Measurements from ENCODE around the gene B3GLCT.
"Not testable (repeated sequence)": the region's sequence is repeated elsewhere in the genome, so short reads cannot be mapped to it uniquely, and the experiment has no call there.

The B3GLCT gene

DNA sequence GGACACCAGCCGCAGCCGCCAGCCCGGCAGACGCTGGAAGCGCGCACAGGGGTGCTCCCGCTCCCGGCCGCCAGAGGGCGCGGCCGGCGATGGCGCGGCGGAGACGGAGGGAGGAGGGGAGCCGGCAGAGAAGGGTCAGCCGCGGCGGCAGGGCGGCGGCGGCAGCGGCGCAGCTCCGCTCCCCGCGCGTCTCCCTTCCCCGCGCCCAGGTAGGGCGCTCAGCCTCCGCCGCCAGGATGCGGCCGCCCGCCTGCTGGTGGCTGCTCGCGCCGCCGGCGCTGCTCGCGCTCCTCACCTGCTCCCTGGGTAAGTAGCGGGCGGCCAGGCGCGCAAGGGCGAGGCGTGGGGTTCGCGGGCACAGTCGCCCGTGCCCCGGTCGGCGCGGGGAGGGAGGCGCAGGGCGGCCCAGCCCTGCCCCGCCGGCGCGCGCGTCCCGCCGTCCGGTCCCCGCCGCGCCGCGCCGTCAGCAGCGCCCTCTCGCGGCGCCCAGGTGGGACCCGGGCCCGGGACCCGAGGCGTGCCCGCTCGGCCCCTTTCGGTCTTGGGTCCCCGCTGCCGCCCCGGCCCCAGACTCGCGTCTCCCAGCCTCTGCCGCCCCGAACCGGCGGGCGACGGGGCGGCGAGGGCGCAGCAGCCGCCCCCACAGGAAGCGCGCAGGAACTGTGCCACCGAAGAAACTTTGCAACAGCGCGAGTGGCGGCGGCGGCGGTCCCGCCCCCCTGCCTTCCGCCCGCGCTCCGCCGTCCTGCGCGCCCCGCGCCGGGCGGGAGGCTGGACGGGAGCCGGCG lies at the start of gene B3GLCT:
TSS of gene B3GLCT (plus strand) at position 127 of the 788 bp plus-strand sequence. CDS start at position 237, 110 bp downstream.
- peak; percentile 63 to 67 for DNase-seq (ENCODE audit: low read depth in 1 of 2, low spot score in 1 of 2)

GRCh38 chr13:31150315-31150985 lies 49.3 kb upstream of the B3GLCT start:
- DNase-seq (ENCODE audit: low read depth in 1 of 2, low spot score in 1 of 2): no peak

DNA sequence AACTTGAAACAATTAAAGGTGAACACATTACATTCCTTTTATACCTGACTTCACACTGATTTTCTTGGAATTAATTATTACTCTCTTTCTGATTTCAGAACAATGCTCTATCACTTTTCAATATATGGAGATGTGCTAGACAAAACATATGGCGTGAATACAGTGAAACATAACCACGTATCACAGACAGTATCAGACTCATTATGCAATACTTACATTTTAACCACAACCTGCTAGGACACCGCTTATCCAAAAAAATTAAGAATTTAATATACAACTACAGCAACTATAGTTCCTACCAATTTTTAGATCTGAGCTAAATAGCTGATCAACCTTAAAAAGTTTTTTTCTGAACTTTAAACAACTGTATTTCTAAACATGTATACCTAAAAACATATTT lies 47.9 kb upstream of the B3GLCT start:
- no peak for DNase-seq (ENCODE audit: low read depth in 1 of 2, low spot score in 1 of 2)

- no peak for DNase-seq (ENCODE audit: low read depth in 1 of 2, low spot score in 1 of 2)
These were observed 44.8 kb upstream of the B3GLCT start for GRCh38 chr13:31154939-31155338.

DNA sequence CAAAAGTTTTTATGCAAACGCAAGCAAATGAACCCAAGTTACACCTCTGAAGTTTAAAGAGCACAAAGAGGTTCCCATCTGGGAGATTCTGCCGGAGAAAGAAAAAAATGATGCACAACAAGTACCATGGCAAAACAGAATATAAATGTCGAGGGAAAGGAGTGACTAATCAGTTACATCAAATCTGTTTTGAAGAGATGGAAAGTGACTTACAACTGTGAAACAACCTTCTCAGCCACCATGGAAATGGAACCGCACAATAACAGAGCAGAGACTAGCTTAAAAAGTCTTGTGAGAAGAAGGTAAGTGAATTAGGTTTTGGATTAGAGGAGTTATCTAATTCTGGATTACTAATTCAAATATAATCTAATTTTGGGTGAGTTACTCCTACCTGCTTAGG lies 40.5 kb upstream of the B3GLCT start:
- DNase-seq (ENCODE audit: low read depth in 1 of 2, low spot score in 1 of 2): no peak

DNA sequence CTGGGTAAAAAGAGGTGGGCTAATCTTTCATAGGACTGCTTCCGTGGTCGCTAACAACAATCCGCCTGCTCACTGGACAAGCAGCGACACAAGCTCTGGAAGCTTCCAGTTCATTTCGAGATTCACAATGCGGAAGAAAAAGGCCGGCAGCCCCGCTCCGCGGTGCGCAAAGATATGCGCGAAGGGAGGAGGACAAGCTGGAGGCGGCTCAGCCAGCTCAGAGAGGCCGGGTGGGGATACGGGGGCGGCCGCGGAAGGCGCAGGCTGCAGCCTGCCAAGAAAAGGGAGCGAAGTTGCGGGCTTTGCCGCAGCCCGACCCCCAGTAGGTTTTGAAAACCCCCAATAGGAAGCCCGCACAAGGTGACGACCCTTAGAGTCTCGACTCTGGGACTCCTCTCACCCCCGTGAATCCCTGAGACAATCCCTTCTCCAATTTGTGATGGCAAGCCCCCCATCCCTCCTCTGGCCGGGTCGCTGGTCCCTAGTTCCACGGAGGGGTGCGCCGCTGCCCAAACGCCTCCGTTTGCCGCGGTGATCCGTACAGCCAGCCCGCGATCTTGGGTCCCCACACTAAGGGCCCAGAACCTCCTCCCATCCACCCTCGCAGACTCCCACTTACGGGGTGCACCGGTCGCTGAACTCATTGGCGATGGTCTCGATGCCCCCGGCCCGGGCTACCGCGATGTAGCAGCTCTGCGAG lies 38.8 kb upstream of the B3GLCT start:
- peak; percentile 35 to 45 for DNase-seq (ENCODE audit: low read depth in 1 of 2, low spot score in 1 of 2)

DNA sequence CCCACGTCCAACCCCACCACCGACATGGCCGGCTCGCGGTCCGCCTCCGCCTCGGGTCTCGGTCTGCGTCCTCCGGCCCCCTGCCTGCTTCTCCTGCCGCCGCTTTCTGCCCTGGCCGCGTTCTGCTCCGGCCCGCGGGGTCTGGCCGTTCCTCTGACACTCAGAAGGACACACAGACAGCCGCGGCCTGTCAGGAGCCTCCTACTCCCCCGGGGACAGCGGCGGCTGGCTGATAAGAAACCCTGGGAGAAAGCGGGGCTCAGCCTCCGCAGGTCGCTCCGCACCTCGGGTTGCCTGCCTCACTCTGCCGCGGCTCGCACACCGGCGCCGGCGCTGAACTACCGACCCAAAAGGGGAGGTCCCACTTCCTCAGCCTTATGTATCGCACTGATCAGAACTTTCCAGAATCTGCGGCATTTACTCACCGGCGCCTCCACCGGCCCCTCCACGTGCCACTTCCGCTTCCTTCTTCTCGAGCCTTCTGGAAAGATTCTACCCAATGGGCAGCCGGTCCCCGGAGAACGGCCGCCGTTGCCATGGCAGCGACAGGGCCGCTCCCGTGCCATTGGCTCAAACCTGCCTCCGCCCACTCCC lies 38.1 kb upstream of the B3GLCT start, which contains the start of gene HSPH1:
TSS of gene HSPH1 (minus strand) at position 348 of the 594 bp plus-strand sequence. CDS start at position 26, 322 bp downstream.
- DNase-seq (ENCODE audit: low read depth in 1 of 2, low spot score in 1 of 2): peak in 1 of 2 donors; percentile 99

DNA sequence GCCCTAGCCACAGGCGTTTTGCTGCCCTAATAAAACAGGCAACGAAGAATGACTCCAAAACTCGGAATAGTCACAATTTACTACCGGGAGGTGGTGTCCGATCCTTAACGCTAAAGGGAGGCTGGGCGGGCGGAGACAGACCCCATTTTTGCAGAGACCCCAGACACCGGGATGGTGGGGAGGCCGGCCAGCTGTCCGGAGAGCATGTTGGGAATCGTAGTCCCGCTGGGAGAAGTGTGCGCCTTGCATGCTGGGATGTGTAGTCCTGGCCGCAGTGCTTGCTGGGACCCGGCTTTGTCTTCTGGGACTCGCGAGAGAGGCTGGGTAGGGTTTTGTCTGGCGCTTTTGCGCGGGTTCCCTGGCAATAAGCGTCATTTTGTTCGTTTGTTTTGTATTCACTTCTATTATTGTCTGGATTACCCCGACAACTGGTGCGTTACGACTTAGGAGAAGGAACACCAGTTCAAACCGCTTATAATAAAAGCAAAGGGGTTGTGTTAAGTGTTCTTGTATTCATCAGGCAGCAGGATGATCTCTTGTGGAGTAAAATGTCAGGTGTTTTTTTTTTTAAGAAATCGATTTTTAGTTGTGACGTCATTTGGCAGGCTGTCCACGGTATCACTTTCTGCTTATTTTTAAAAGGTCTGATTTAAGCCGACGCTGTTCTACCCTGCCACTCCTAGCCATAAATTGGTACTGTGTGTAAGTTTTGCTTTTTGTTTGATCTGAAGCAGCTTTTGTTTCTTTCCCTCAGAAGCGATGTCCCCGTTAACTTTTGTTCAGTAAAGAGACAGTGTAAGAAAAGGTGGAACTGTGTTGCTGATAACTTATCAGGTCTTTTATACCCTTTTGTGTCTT lies 37.4 kb upstream of the B3GLCT start:
- peak; percentile 95 to 96 for DNase-seq (ENCODE audit: low read depth in 1 of 2, low spot score in 1 of 2)

DNA sequence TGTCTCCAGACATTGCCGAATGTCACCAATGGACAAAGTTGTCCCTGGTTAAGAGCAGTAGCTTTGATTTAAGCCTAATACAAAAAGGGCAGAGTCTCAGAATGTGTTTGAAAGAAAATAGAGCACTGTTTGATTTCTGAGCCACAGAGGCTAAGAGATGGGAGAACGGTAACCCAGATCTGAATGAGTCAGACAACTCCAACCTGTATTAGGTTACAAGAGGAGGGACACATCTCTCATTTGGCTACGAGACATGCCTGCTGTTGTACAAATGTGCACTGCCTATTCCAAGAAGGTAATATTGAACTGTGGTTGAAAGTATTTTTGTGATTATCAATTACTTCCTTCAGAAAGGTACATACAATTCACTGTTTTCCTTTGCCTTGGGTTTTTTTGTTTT lies 33.2 kb upstream of the B3GLCT start:
- no peak for DNase-seq (ENCODE audit: low read depth in 1 of 2, low spot score in 1 of 2)

DNA sequence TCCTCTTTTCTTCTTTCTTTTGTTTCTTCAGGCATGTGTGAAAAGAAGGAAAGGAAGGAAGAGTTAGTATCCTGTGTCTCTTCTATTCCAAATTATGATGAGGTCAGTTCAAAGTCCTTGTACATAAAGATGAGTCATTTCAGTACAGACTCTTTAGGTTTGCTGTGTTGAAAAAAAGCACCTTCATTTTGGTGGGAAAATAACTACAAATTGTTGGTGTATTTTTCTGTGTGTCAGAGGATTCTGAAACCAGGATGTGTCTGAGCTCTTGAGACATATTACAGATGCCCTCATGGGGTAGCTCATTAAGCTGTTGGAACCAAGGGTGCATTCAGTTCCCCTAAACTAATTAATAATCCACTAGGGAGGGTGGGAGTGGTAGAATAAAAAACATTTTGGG lies 32.3 kb upstream of the B3GLCT start:
- DNase-seq (ENCODE audit: low read depth in 1 of 2, low spot score in 1 of 2): no peak

DNA sequence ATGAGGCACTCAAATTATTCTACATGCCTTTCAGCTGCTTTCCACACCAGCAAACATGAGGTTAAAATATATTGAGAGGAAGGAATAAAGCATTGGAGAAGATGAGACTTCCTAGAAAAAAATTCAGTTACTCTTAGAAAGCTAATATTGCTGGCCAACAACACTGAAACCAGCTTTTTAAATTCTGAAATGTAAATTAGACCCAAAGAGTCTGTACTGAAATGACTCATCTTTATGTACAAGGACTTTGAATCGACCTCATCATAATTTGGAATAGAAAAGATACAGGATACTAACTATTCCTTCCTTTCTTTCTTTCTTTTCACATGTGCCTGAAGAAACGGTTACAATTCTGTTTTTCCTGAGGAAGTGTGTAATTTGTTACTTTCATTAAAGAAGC lies 31.6 kb upstream of the B3GLCT start:
- DNase-seq (ENCODE audit: low read depth in 1 of 2, low spot score in 1 of 2): no peak

DNA sequence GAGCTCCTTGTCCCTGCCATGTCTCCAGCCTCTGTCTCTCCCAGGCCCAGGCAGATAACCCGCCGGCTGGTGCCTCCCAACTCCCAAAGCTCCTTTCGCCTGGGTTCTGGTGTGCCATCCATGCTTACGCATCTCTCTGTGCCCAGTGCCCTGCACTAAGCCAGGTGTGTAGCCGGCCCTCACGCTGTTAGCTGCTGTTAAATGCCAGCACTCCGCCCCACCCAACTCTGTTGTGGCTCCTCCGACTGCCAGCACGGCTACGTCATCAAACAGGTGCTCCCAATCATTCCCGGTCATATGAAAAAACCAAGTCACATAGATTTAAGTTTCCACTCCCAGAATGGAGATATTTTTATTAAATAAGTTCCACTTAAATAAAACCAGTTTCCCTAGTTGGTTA lies 31.0 kb upstream of the B3GLCT start:
- no peak for DNase-seq (ENCODE audit: low read depth in 1 of 2, low spot score in 1 of 2)

GRCh38 chr13:31172001-31172400 lies 27.8 kb upstream of the B3GLCT start:
- no peak for DNase-seq (ENCODE audit: low read depth in 1 of 2, low spot score in 1 of 2)

DNA sequence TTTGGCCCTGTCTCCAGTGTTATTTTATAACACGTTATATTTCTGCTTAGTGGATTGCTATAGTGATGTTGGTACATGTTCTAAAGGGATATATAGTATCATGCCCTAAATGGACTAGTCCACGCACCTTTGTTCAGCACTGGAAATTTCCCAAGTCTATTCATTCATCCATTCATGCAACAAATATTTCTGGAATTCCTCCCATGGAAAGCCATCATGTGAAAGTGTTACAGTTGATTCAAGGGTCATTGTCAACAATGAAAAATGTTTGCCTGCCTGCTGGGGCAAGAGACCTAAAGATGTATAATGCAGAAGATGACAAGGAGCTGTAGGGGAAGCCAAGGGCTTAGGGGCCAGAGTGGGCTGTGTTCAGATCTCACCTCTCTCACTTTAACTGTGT lies 27.2 kb upstream of the B3GLCT start:
- DNase-seq (ENCODE audit: low read depth in 1 of 2, low spot score in 1 of 2): no peak

- DNase-seq (ENCODE audit: low read depth in 1 of 2, low spot score in 1 of 2): no peak
These were observed 25.8 kb upstream of the B3GLCT start for GRCh38 chr13:31174018-31174417.

DNA sequence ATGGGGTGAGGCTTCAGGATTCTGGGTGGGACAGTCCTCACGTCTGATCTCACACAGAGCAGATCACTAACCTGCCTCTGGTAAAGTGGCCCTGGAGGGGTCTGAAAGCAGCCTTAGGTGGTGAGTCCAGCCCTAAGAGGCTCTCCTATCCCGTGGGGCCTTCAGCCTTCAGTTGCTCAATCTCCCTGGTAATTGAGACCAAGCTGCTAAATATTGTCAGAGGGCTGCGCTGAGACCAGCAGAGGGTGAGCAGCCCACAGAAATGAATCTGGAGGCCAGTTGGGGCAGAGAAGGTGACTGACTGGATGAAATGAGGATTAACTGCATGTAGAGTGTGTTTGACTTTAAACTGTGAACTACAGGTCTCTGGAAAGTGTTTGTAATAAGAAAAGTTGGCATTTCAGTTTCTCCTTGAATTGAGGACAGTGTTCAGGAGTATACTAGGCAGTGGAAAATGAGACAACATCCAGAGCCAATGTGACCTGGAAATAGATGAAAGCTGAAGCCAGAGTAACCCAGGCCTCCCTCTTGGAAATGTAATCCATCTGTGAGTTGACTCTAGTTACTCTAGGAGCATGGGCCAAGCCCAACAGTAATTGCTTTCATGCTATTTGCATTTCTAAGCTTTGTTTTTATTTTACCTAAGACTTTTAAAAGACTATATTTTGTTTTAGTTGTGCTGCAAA lies 23.8 kb upstream of the B3GLCT start:
- no peak for DNase-seq (ENCODE audit: low read depth in 1 of 2, low spot score in 1 of 2)

- not testable (repeated sequence) for DNase-seq (ENCODE audit: low read depth in 1 of 2, low spot score in 1 of 2)
These were observed 21.8 kb upstream of the B3GLCT start for GRCh38 chr13:31177813-31178495.

DNA sequence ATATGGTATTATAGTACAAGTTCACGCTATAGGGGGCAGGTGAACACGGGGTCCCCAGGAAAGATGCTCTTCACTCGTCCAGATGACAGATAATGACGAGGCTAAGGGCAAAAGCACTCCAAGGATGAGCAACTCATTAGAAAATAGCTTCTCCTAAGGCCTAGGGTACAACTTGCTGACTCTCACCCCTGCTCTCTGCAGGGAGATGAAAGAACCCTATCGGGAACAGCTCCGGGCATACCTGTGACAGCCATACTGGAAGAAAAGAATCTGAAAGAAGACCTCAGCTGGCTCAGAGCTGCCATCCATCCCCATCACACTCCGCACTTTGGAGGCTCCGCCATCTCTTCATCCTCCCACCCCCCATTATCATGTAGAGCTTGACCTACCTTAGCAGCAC lies 20.5 kb upstream of the B3GLCT start:
- DNase-seq (ENCODE audit: low read depth in 1 of 2, low spot score in 1 of 2): no peak

DNA sequence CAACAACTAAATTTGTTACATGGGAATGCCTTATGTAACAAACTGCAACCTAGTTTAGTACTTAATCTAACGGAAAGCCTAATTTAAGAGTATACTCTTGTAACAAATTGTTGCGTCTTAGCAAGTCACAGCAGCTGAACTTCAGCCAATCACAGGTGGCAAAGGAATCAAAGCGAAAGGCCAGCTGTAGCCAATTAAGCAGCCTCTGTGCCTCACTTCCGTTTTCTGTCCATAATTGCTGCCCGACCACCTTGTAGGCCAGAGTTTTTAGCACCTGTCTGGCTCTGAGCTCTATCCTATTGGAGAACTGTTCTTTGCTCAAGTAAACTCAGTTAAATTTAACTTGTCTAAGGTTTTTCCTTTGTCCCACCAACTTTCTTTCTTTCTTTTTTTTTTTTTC lies 20.0 kb upstream of the B3GLCT start:
- no peak for DNase-seq (ENCODE audit: low read depth in 1 of 2, low spot score in 1 of 2)

Measured in activated CD4-positive, alpha-beta T cell treated with anti-CD3 and anti-CD28 coated beads, Interleukin-2, amount 50 U/mL, for 24 hours (primary cell).